ENCODE data around the gene TBL1X.

The TBL1X gene

DNA sequence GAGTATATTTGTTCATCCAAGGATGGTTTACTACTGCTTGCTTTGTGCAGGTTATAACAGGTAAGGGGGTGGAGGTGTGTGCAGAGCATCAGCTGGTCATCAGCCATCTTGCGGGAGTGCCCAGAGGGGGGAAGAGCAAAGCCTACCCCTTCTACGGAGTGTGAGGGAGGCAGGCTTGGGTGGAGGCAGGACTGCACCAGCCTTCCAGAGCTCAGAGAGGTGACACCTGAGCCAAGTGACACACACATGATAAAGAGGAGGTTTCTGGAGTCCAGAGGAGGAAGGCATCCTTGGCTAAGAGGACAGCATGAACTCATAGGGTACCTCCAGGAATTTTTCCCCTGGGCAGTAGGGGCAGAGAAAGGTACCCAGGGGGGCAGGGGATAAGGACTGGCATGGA is 126.6 kb downstream of the TBL1X start:
- no peak for DNase-seq

GRCh38 chrX:9593756-9594155 is 128.9 kb downstream of the TBL1X start:
- no peak for DNase-seq

- no peak for DNase-seq
Observed at GRCh38 chrX:9595174-9595573, 130.3 kb downstream of the TBL1X start.

- no peak for DNase-seq
Observed at GRCh38 chrX:9596837-9597236, 132.0 kb downstream of the TBL1X start.

DNA sequence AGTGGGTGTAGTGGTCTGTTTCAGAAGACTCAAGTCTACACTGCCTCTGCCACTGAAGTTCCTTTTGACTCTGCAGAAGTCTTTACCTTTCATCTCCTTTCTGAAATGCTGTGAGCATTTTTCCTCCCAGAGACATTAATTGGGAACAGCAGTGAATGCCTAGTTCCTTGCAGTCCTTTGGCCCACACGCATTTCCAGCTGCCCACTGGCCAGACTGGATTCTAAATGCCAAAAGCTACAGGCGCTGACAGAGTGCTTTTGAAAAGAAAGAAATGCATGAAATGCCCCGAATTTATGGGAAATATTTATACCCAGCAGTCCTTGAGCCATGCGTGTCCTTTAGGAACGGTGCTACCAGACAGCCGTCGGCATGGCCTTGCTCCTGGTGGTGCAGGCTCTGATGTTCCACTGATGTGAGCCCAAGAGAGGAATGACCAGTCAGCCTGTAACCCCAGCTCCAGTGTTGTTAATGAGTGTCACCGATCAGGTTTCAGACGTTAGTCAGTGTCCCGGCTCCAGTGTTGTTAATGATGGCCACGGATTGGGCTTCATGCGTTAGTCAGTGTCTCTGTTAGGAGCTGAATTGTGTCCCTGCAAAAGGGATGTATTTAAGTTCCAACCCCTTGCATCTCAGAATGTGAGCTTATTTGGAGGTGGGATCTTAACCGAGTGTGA is 132.6 kb downstream of the TBL1X start:
- no peak for DNase-seq

DNA sequence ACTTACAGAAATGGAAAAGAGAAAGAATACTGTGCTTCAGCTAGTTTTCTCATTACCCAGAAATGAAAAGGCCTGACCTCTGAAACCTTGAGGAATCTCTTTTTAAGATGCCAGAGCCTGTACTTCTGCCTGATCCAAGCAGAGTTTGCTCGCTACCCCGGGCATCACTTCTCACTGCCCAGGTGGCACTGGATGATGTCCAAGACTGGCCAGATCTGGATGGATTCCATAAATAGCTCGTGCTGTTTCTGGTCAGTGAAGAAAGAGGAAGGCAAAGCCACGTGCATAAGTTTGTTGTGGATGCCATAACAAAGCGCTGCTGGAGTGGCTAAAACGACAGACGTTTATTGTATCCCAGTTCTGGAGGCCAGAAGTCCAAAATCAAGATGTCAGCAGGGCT is 133.5 kb downstream of the TBL1X start:
- DNase-seq, result no peak

DNA sequence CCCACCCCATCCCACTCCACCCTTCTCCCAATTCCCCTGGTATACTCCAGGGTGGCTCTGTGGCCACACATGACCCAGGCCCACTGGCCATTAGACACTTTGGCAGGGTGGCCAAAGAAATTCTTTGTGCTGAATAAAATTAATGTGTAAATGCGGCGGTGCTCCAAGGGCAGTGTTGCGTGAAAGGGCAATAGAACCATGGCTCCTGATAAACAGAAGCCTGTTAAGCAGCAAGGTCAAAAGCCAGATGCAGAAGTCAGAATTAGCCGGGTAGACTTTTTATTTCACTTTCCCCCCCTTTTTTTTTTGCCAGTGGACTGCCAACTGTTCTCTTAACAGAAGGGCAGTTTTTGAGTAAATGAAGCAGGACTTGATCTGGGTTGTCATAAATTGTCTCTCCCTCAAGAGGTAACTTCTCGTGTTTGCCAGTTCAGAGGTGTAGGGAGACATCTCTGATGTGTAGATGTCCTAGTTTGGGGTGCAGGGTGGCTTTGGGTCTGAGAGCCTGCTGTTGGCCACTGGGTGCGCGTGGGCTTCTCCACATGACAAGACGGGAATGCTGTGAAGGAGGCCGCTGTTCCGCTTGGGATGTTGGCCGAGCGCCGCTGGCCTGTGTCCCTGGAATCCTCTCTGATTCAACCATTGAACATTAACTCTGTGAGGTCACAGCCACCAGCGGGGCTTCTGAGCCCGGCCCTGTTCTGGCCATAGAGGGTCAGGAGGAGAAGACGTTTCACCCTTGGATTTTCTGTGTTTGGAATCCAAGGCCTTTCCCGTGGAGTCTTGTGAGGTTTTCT is 139.5 kb downstream of the TBL1X start:
- DNase-seq, result no peak

GRCh38 chrX:9604908-9605306 is 140.0 kb downstream of the TBL1X start:
- DNase-seq, result no peak

GRCh38 chrX:9605484-9605883 is 140.6 kb downstream of the TBL1X start:
- DNase-seq, result no peak

DNA sequence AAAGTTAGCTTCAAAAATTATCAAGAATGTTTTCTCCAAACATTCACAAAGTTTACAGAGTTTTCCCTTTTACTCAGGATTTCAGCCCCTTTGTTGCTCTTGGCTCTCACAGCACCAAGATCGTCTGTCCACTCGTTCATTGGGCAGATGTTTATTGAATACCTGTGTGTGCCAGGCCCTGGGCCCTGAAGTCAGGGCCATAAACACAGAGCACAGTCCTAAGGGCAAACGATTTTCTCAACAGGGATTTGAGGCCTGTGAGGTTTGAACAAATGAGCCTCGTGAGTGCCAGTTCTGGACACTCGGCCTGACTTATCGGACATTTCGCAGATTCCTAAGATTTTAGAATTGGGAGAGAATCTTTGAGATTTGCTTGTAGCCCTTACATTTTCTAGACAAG is 142.1 kb downstream of the TBL1X start:
- DNase-seq, result no peak

DNA sequence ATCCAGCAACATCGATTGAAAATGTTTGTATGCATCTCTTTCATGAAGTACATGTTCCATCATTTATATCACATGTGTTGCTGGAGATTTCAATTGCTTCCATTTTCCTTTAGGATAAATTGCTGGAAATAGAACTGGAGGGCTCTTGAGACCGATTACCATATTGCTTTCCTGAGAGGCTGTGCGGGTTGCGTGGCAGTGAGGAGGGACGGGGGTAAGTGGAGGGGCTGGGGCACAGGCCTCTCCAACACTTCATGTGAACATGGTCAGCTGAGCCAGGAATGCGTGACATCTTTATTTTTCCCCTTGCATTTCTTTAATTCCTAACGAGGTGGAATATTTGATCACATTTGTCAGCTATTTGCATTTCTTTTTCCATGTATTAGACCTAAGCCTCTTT is 144.6 kb downstream of the TBL1X start:
- no peak for DNase-seq

- no peak for DNase-seq
Observed at GRCh38 chrX:9609987-9610386, 145.1 kb downstream of the TBL1X start.

- DNase-seq, result no peak
Observed at GRCh38 chrX:9610771-9611392, 146.0 kb downstream of the TBL1X start.

DNA sequence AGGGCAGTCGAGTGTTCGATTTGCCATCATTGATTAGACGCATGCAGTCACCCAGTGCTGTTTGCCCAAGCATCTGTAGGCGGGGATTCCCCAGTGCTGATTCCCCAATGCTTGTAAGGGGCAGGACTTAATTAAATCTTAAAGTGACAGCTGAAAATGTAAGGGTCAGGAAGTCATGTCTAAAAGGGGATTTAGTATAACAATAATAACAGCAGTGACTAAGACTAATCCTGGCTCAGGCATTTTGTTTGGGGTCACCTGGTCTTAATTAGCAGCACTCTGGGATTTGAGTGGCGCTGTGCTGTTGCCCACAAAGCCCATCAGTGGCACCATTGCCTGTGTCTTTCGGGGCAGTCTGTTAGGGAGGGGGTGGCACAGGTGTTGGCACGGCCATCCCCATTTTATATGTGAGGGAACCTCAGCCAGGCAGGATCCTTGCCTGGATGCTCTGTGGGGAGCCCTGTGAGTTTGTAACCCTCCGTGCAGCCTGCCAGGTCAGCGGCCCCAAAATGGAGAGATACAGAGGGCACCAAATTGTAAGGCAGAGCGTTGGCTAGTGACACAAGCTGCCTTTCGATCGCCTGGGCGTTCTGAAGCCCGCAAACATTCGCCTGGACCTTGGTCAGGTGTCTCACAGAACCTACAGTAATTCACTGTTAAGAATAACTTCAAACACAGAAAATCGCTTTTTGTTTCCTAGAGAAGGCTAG is 146.7 kb downstream of the TBL1X start:
- no peak for DNase-seq

DNA sequence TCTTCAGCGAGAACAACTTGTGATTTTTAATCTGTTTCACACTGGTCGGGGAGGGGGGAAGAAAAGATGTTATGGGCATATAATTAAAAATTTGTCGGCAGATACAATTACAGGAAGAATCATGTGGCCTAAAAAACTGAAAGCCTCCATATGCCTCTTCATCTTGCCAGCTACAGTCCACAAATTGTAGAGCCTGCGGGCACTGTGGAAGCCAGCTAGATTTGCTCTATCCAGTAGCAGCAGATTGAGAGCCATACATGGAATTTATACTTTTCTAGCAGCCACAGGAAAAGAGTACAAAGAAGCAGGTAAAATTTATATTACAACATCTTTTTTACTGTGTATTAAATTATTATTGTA is 147.3 kb downstream of the TBL1X start:
- DNase-seq, result no peak

DNA sequence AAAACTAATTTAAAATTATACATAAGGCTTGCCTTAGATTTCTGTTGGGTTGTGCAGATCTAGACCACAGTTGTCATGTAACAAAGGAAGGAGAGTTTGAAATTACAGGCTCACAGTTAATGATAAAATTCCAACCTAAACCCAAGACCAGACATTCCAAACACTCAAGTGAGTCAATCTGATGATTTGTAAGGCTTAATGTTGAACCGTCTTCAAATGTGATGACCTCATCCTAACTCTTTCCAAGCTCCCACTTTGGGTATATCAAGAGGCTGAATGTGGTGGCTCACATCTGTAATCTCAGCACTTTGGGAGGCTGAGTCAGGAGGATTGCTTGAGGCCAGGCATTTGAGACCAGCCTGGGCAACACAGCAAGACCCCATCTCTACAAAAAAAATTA is 149.2 kb downstream of the TBL1X start:
- no peak for DNase-seq

- no peak for DNase-seq
Observed at GRCh38 chrX:9619133-9619532, 154.3 kb downstream of the TBL1X start.

GRCh38 chrX:9619581-9619980 is 154.7 kb downstream of the TBL1X start:
- no peak for DNase-seq

- DNase-seq, result no peak
Observed at GRCh38 chrX:9622128-9622527, 157.3 kb downstream of the TBL1X start.

GRCh38 chrX:9626379-9626778 is 161.5 kb downstream of the TBL1X start:
- no peak for DNase-seq

GRCh38 chrX:9627922-9628321 is 163.1 kb downstream of the TBL1X start:
- DNase-seq, result no peak

DNA sequence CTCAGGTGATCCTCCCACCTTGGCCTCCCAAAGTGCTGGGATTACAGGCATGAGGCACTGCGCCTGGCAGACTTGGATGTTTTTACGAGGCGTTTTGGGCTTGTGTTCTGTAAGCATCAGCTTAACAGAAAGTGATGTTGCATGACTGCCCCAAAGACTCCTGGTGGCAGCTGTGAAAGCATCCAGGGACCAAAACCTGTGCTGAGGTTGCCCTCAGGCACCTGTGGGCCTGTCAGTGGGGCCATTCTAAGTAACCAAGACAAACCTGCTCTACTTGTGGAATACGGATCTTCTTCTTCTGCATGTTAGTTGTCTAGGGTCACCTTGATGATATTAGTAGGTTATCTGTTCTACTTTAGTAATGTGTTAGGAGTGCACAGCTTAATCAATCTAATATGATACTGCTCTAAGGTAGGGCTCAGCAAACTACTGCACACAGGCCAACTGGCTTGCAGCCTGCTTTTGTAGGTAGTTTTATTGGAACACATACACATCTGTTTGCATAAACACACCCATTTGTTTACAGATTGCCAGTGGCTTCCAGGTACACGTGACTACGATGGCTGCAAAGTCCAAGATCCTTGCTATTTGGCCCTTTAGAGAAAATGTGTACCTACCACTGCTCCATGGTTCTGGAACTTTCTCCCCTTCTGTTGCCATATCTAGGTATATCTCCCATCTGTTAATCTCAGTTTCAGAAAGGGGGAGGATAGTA is 164.1 kb downstream of the TBL1X start:
- DNase-seq, result no peak

DNA sequence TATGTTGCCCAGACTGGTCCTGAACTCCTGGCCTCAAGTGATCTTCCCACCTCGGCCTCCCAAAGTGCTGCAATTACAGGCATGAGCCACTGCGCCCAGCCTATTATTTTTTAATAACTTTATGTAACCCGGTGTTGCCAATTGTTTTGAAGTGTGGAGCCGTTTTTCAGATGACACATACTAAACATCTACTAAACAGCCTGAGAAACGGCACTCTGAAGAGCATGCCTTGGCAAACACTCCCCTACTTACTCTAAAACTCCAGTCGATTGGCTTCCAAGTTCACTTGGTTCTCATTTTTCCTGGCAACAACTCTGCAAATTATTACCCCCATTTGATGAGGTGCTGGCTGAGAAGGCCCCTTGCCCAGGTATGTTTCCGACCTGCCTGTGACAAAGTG is 169.7 kb downstream of the TBL1X start:
- no peak for DNase-seq
